ENCODE measurements around the gene CNTN1. TPM values are rescaled to one million over a fixed set of nuclear protein-coding genes. Genes with fewer than 3 reads are reported as not detected.

The CNTN1 gene
- total and polyA plus RNA-seq, 10 of the 15 experiments (the other 5 are each of a cell fraction or from before 2014, with no cell fraction given): 0.06 to 0.14 TPM; not detected in 8

DNA sequence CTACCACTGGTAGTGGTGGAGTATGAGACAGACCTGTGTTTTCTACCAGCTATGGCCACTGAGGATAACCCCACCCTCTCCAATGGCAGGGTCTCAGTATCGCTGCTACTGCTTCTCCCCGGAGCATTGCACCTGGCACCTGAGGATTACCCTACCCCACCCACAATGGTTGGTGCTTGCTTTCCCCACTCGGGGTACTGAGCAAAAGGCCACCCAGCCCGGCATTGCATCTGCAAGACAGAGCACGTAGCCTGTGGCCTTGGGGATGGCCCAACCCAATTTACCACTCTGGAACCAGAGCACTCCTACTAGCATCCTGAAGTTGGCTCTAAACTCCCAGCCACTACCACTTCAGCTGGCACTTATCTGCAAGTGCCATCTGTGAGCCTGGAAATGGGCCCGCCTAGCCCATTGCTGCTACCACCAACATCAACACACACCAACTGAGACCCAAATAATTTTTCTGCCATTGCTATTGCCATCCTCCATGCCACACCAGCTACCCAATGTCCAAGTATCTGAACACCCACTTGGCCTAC, 145.7 kb downstream of the CNTN1 start (continued):
- TF ChIP-seq KLF5 (IDR thresholded peaks at IDR 0.05; ENCODE audit: partially characterized antibody) (no peak), IKZF2 (IDR thresholded peaks at IDR 0.05) (no peak), GABPA (IDR thresholded peaks at IDR 0.05; ENCODE audit: low read depth) (no peak), YY1 (IDR thresholded peaks at IDR 0.05; ENCODE audit: low read depth, low read length) (no peak), CHD1 (IDR thresholded peaks at IDR 0.05; ENCODE audit: low read depth, low read length) (no peak), RB1 (IDR thresholded peaks at IDR 0.05; ENCODE audit: borderline replicate concordance) (no peak)
- TF ChIP-seq, protein P1, sequence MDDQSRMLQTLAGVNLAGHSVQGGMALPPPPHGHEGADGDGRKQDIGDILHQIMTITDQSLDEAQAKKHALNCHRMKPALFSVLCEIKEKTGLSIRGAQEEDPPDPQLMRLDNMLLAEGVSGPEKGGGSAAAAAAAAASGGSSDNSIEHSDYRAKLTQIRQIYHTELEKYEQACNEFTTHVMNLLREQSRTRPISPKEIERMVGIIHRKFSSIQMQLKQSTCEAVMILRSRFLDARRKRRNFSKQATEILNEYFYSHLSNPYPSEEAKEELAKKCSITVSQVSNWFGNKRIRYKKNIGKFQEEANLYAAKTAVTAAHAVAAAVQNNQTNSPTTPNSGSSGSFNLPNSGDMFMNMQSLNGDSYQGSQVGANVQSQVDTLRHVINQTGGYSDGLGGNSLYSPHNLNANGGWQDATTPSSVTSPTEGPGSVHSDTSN (IDR thresholded peaks at IDR 0.05; ENCODE audit: insufficient replicate concordance, low read depth, low read length): no peak

DNA sequence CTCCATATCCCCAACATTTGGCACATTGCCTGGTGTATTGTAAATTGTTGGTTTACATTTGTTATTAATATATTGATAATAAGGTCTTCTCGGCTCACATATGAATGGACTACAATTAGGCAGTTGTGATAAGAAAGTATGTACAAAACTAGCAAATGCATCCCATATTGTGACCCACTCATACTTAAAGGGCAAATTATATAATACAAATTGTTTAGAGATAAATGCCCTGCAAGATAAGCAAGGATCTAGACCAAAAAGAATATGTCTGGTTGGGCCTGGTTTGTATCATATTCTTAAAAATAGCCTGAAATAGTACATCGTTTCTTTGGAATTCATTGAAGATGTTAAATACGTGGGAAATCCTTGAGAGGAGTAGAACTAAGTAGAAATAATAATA, 151.3 kb downstream of the CNTN1 start:
- H2AFZ ChIP-seq (ENCODE audit: control insufficient read depth, low read depth, low read length): no peak overlapping the region
- intact Hi-C loops (cut with micrococcal nuclease; ENCODE audit: unreplicated experiment) (no loop called here), in situ Hi-C loops (cut with MboI) (no loop called here)
- 15% methylated on average over 3 of the region's 3 CpGs for WGBS (ENCODE audit: insufficient coverage, insufficient replicate concordance, low lambda C conversion rate, missing lambda C conversion rate)
- CTCF ChIA-PET: interaction anchor here (0.7 kb wide), 1 partner anchor 1710 kb away, joined by 3 read pairs; no protein-coding TSS in a partner anchor
- H3K9me3 ChIP-seq (replicated peaks; ENCODE audit: control insufficient read depth, insufficient read depth, low read length): no peaks in the 10 kb centered on the region
- H3K9ac ChIP-seq (ENCODE audit: control insufficient read depth, insufficient read depth, low read length): no peak overlapping the region
- no peaks in the 10 kb centered on the region for H3K36me3 ChIP-seq (ENCODE audit: control insufficient read depth in 2 of 2, insufficient read depth in 2 of 2, low read length in 1 of 2)
- RAD21 ChIA-PET (ENCODE audit: unreplicated experiment): no interaction called here
- no peaks in the 10 kb centered on the region for H3K79me2 ChIP-seq (ENCODE audit: control insufficient read depth, insufficient read depth, low read length)
- H4K20me1 ChIP-seq (ENCODE audit: control insufficient read depth, insufficient read depth): no peaks in the 10 kb centered on the region
- TF ChIP-seq SMARCA5 (IDR thresholded peaks at IDR 0.05) (no peak), HDAC6 (IDR thresholded peaks at IDR 0.05; ENCODE audit: unreplicated experiment) (no peak)
- SMC1A ChIA-PET (ENCODE audit: uncharacterized antibody, unreplicated experiment): no interaction called here
- FAIRE-seq: no peak
- no peak overlapping the region for H3K4me2 ChIP-seq (ENCODE audit: control insufficient read depth, insufficient read depth)
- no peaks in the 10 kb centered on the region for H3K27me3 ChIP-seq (replicated peaks in 1 of 2; ENCODE audit: control insufficient read depth in 2 of 2, insufficient read depth in 2 of 2, low read length in 1 of 2)
- ATAC-seq: no peak
- DNase-seq (ENCODE audit: low read depth, low spot score): no peak
- no peaks in the 10 kb centered on the region for H3K4me1 ChIP-seq (ENCODE audit: control insufficient read depth, insufficient read depth, low read length)
- POLR2A ChIA-PET: no interaction called here
- no peak overlapping the region for H3K4me3 ChIP-seq
- H3K27ac ChIP-seq (ENCODE audit: control insufficient read depth, insufficient read depth): no peak overlapping the region
- no TSS peak for BruUV-seq (replicated peaks)
